Heart right ventricle (tissue), 16 donors: ENCODE data around the gene CSNK1G2. TPM values are rescaled to one million over a fixed set of nuclear protein-coding genes. Genes with fewer than 3 reads are reported as not detected.
A peak's percentile ranks its signal among the peaks of the same experiment; 100 is the strongest.

ENCODE experiments used
- ATAC-seq, 8 donors: fragments of 200-7000 bp; cut with Tn5 transposase; one replicate each; pipeline ENCODE4 v1.9.1; 2020; ENCODE audit warnings: mild to moderate bottlenecking in 8 of 8, moderate library complexity in 8 of 8, moderate number of reproducible peaks in 1 of 8
- DNase-seq, 2 donors: peaks; one replicate each; pipeline ENCODE4 v3.0.0-alpha.2; 2020
- H3K27ac ChIP-seq, 10 donors: fragments of 200-600 bp; sonication (generic) in 2 of 10; one replicate each; pipeline versions ENCODE4 v1.5.0 to v1.8.0; 2020 to 2022; ENCODE audit warnings: mild to moderate bottlenecking in 3 of 10
- H3K27me3 ChIP-seq, 7 donors: fragments of 200-600 bp; one replicate each; pipeline ENCODE4 v1.8.0; 2021 to 2022; ENCODE audit warnings: mild to moderate bottlenecking in 2 of 7
- H3K36me3 ChIP-seq, 9 donors: fragments of 200-600 bp; sonication (generic) in 1 of 9; one replicate each; pipeline versions ENCODE4 v1.5.0 to v1.8.0; 2020 to 2022; ENCODE audit warnings: mild to moderate bottlenecking in 2 of 9
- H3K4me1 ChIP-seq, 9 donors: fragments of 200-600 bp; sonication (generic) in 1 of 9; one replicate each; pipeline versions ENCODE4 v1.5.0 to v1.8.0; 2020 to 2022; ENCODE audit warnings: mild to moderate bottlenecking in 4 of 9
- H3K4me3 ChIP-seq, 10 donors: fragments of 200-600 bp; sonication (generic) in 2 of 10; one replicate each; pipeline versions ENCODE4 v1.5.0 to v1.8.0; 2020 to 2022; ENCODE audit warnings: mild to moderate bottlenecking in 7 of 10, moderate library complexity in 2 of 10
- H3K9me3 ChIP-seq, 11 donors: fragments of 200-600 bp in 10 of 11; sonication (generic) in 2 of 11; one replicate each; pipeline versions ENCODE4 v1.5.0 to v1.8.0; 2013 to 2022; ENCODE audit warnings: mild to moderate bottlenecking in 2 of 11, control low read depth in 1 of 11, moderate library complexity in 1 of 11
- CTCF ChIP-seq, 9 donors: fragments of 200-600 bp; sonication (generic) in 2 of 9; IDR thresholded peaks; one replicate each; pipeline versions ENCODE4 v1.5.0 to v1.8.0; 2021 to 2022; ENCODE audit warnings: antibody characterized with exemption in 9 of 9, mild to moderate bottlenecking in 5 of 9, moderate library complexity in 1 of 9
- WGBS, 2 donors: extraction: QIAGEN DNeasy Blood & Tissue Kit; methylation state at CpG; one replicate each; pipeline ENCODE4 v1.1.7; 2013; ENCODE audit warnings: inconsistent platforms in 1 of 2; 5-methylcytosine and 5-hydroxymethylcytosine counted together
- intact Hi-C, 10 donors: fragments of 100-400 bp; cut with DNase I; formaldehyde crosslinking; loops; one replicate each; pipeline versions ENCODE4 v1.11.1 to v1.14.2; 2022
- polyA plus RNA-seq, 2 donors: library from polyadenylated mRNA; stranded (reverse); fragments of 200-250 nt; gene quantifications; one replicate each; pipeline ENCODE4 v1.2.3, GENCODE V29; 2013
- total RNA-seq, 10 donors: library from RNA; stranded (reverse); fragmentation: NEBNext Ultra II Directional in 3 of 10; extraction: Animal tissue kit (Norgen Biotek cat#: 25700) in 3 of 10; gene quantifications; one replicate each; pipeline versions ENCODE4 v1.2.1 to v1.2.4, GENCODE V29; 2021 to 2023
- donor health status: Arrhythmogenic right ventricular cardiomyopathy.
- donor health status: ischemic (EF 13 %, LVEDD 7.1; RV severe dilation, severe dysfunction).
- donor health status: healthy with polysubstance abuse.
- donor health status: DM: no; HTN: yes; CAD: no.
- donor health status: DM: no; HTN: no; CAD: no.
- donor health status: ischemic (EF 25% LVEDD 6.9; RV normal size, moderate dysfunction).
- donor health status: ischemic (EF 25% LVEDD 5.7; RV mildly dilated, moderate dysfunction).
- donor health status: healthy.
- donor health status: DM: yes; HTN: yes; CAD: no.
- donor health status: Ischemic cardiomyopathy.
- donor health status: ischemic (EF 35%, LVEDD 5.7; RV mildly dilated, moderate dysfunction).
- donor health status: nonischemic (EF 11% LVEDD 7.7; RV severe dilation, severe dysfunction).
- donor health status: DM: yes; HTN: yes; CAD: no.
- donor health status: PGD.
- donor health status: ischemic (EF 29% LVEDD 5.4; RV normal size, mild dysfunction).
- donor health status: nonischemic (EF 23%, LVEDD 6.1; RV moderate dilation, normal function).

CSNK1G2 gene
- total and polyA plus RNA-seq, 12 donors: 17.7 to 35.2 (median 23.9) TPM

DNA sequence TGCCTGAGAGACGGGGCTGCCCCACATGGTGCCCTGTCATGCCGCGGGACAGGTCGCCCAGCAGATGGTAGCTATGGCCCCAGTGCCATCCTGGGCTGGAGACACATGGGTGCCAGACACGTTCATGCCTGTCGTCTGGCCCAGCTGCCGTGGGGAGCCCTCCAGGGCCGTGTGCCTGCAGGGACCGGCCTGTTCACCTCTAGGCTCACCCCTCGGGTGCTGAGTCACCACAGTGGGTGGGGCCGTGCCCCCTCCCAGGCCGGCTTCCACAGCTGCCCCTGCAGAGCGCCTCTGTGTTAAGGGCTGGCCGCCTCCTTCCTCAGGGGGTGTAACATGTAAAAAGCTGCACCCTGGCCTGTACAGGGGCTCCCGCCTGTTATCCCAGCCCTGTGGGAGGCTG is 36.1 kb downstream of the CSNK1G2 start:
- TF ChIP-seq CTCF (IDR thresholded peaks at IDR 0.05): no peak
- Histone ChIP-seq H3K4me1 (no peaks in the 10 kb centered on the region), H3K4me3 (no peak overlapping the region), H3K27ac (no peak overlapping the region), H3K36me3 (peaks cover 0 to 76% (median 21%) of the 10 kb centered on the region in 9 donors), H3K9me3 (no peaks in the 10 kb centered on the region), H3K27me3 (no peaks in the 10 kb centered on the region)
- ATAC-seq: no peak
- DNase-seq: no peak
- 93 to 94% methylated on average over 15 of the region's 15 CpGs for WGBS, 2 donors
- intact Hi-C loops: no loop called here

DNA sequence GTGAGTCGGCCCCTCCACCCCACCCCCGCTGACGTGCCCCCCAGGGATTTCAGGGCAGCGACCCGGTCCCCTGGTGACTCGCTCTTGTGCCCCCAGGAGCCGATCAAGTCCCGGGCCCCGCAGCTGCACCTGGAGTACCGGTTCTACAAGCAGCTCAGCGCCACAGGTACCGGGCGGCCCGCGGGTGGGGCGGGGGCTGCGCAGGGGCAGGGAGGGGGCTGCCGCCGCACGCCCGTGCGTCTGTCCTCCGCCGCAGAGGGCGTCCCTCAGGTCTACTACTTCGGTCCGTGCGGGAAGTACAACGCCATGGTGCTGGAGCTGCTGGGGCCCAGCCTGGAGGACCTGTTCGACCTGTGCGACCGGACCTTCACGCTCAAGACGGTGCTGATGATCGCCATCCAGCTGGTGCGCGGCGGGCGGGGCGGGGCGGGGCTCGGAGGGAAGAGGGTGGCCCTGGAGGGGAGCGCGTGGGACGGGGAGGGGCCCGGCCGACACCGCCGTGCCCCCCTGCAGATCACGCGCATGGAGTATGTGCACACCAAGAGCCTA is 37.4 kb downstream of the CSNK1G2 start:
- TF ChIP-seq CTCF (IDR thresholded peaks at IDR 0.05): no peak
- H3K27me3 ChIP-seq: no peaks in the 10 kb centered on the region
- no peaks in the 10 kb centered on the region for H3K4me1 ChIP-seq
- ATAC-seq (peak in 1 of 8 donors; percentile 9), DNase-seq (no peak)
- H3K36me3 ChIP-seq: peaks cover 0 to 89% (median 24%) of the 10 kb centered on the region in 9 donors
- no peak overlapping the region for H3K27ac ChIP-seq
- 96 to 98% methylated on average over 51 of the region's 51 CpGs for WGBS, 2 donors
- intact Hi-C loops: no loop called here
- no peaks in the 10 kb centered on the region for H3K9me3 ChIP-seq
- no peak overlapping the region for H3K4me3 ChIP-seq

- ATAC-seq (no peak), DNase-seq (no peak)
- H3K27ac ChIP-seq: no peak overlapping the region
- 97 to 99% methylated on average over 43 of the region's 43 CpGs for WGBS, 2 donors
- no peaks in the 10 kb centered on the region for H3K4me1 ChIP-seq
- H3K9me3 ChIP-seq: no peaks in the 10 kb centered on the region
- intact Hi-C loops: no loop called here
- no peak for TF ChIP-seq CTCF (IDR thresholded peaks at IDR 0.05)
- no peak overlapping the region for H3K4me3 ChIP-seq
- peaks cover 0 to 94% (median 24%) of the 10 kb centered on the region in 9 donors for H3K36me3 ChIP-seq
- no peaks in the 10 kb centered on the region for H3K27me3 ChIP-seq
Measured at GRCh38 chr19:1979017-1979416, 38.0 kb downstream of the CSNK1G2 start.

DNA sequence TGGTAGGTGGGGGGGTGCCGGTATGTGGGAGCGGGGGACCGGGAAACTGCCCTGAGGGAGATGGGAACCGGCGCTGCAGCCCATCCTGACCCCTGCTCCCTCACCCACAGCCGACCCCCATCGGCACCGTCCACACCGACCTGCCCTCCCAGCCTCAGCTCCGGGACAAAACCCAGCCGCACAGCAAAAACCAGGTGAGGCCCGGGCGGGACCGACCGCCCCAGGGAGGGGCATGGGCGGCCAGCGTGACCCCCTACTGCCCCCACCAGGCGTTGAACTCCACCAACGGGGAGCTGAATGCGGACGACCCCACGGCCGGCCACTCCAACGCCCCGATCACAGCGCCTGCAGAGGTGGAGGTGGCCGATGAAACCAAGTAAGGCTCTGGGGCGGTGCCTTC is 38.7 kb downstream of the CSNK1G2 start:
- intact Hi-C loops: no loop called here
- H3K9me3 ChIP-seq: no peaks in the 10 kb centered on the region
- no peak overlapping the region for H3K4me3 ChIP-seq
- H3K27me3 ChIP-seq: no peaks in the 10 kb centered on the region
- no peaks in the 10 kb centered on the region for H3K4me1 ChIP-seq
- DNase-seq (no peak), ATAC-seq (no peak)
- H3K27ac ChIP-seq: no peak overlapping the region
- TF ChIP-seq CTCF (IDR thresholded peaks at IDR 0.05): no peak
- 94 to 95% methylated on average over 22 to 28 of the region's 28 CpGs for WGBS, 2 donors
- H3K36me3 ChIP-seq: peaks cover 0 to 95% (median 24%) of the 10 kb centered on the region in 9 donors
